ENCODE data around the gene PAQR8. TPM values are rescaled to one million over a fixed set of nuclear protein-coding genes. Genes with fewer than 3 reads are reported as not detected.
A peak's percentile ranks its signal among the peaks of the same experiment; 100 is the strongest.

Gene PAQR8
- total and polyA plus RNA-seq, 2 of the 13 experiments (the other 11 are each of a cell fraction or from before 2014, with no cell fraction given) = 37.7 to 50.7 TPM

GRCh38 chr6:52419809-52420667, 58.1 kb downstream of the PAQR8 start, which contains the start of gene EFHC1 (continued):
- TF ChIP-seq GLMP (CRISPR knock-in tag; IDR thresholded peaks at IDR 0.05; ENCODE audit: borderline replicate concordance) (no peak), TEAD3 (CRISPR knock-in tag; optimal IDR thresholded peaks at IDR 0.05; ENCODE audit: borderline replicate concordance) (peak; percentile 82), RFXAP (CRISPR knock-in tag; IDR thresholded peaks at IDR 0.05; ENCODE audit: borderline replicate concordance) (peak; percentile 78; the same call in 1 of the 2 replicates), MXD1 (CRISPR knock-in tag; IDR thresholded peaks at IDR 0.05) (peak; percentile 55; the same call in 1 of the 2 replicates), KAT7 (CRISPR knock-in tag; IDR thresholded peaks at IDR 0.05; ENCODE audit: borderline replicate concordance) (no peak; the same call in 1 of the 2 replicates), HMGXB4 (CRISPR knock-in tag; IDR thresholded peaks at IDR 0.05; ENCODE audit: borderline replicate concordance in 1 of 2, low read depth in 1 of 2) (peak; percentile 81 to 92), ZFP36L1 (CRISPR knock-in tag; IDR thresholded peaks at IDR 0.05) (no peak; the same call in 1 of the 2 replicates), SOX5 (CRISPR knock-in tag; IDR thresholded peaks at IDR 0.05; ENCODE audit: borderline replicate concordance) (peak; percentile 65), ZNF292 (CRISPR knock-in tag; IDR thresholded peaks at IDR 0.05; ENCODE audit: borderline replicate concordance, low read depth) (peak; percentile 70; the same call in 1 of the 2 replicates), ZNF569 (CRISPR knock-in tag; IDR thresholded peaks at IDR 0.05; ENCODE audit: borderline replicate concordance) (no peak), CSRNP2 (CRISPR knock-in tag; conservative IDR thresholded peaks at IDR 0.05; ENCODE audit: low read depth) (no peak), ZNF17 (CRISPR knock-in tag; IDR thresholded peaks at IDR 0.05) (no peak), HNF4A (CRISPR knock-in tag; IDR thresholded peaks at IDR 0.05) (peak; percentile 3; the same call in 1 of the 2 replicates), GFI1 (CRISPR knock-in tag; IDR thresholded peaks at IDR 0.05; ENCODE audit: borderline replicate concordance) (no peak; the same call in 1 of the 2 replicates), ZNF691 (CRISPR knock-in tag; IDR thresholded peaks at IDR 0.05; ENCODE audit: borderline replicate concordance, low read depth) (peak; percentile 92)
